HepG2 (cell line): ENCODE measurements around the gene MAN1B1. TPM values are rescaled to one million over a fixed set of nuclear protein-coding genes. Genes with fewer than 3 reads are reported as not detected.
A peak's percentile ranks its signal among the peaks of the same experiment; 100 is the strongest.

Experiments
- ATF7 ChIP-seq, 2 experiments: fragments of 450-650 bp in 1 of 2; sonication (generic) in 1 of 2; formaldehyde crosslinking in 1 of 2; IDR thresholded peaks; 2 replicates each; pipeline versions ENCODE4 v1.4.0 to v1.6.1; 2016 to 2020; ENCODE audit warnings: antibody characterized with exemption in 1 of 2, mild to moderate bottlenecking in 1 of 2, missing genetic modification reagents in 1 of 2
- GATAD1 ChIP-seq: IDR thresholded peaks from 2 replicates; pipeline ENCODE4 v1.6.1; 2016; ENCODE audit warnings: missing genetic modification reagents, missing compliant biosample characterization
- HDAC1 ChIP-seq: sonication (generic); formaldehyde crosslinking; IDR thresholded peaks from 2 replicates; pipeline ENCODE4 v1.5.1; 2020; ENCODE audit warnings: mild to moderate bottlenecking, missing genetic modification reagents
- KDM1A ChIP-seq: IDR thresholded peaks from 2 replicates; pipeline ENCODE4 v1.6.1; 2016; ENCODE audit warnings: missing compliant biosample characterization
- PRPF4 ChIP-seq: fragments of 200-400 bp; formaldehyde crosslinking; IDR thresholded peaks from 2 replicates; pipeline ENCODE4 v1.6.1; 2016; ENCODE audit warnings: low read length, low read depth; ENCODE audit not compliant: poor library complexity, severe bottlenecking
- RFXAP ChIP-seq: sonication (generic); formaldehyde crosslinking; IDR thresholded peaks from 2 replicates; pipeline ENCODE4 v1.4.0; 2020; ENCODE audit warnings: missing genetic modification reagents, borderline replicate concordance
- SNAPC4 ChIP-seq: sonication (generic); formaldehyde crosslinking; IDR thresholded peaks from 2 replicates; pipeline ENCODE4 v1.4.0; 2020; ENCODE audit warnings: mild to moderate bottlenecking, missing genetic modification reagents
- SRY ChIP-seq: sonication (generic); formaldehyde crosslinking; IDR thresholded peaks from 2 replicates; pipeline ENCODE4 v1.8.0; 2022; ENCODE audit warnings: mild to moderate bottlenecking, missing genetic modification reagents
- XRCC5 ChIP-seq: fragments of 200-400 bp; formaldehyde crosslinking; optimal IDR thresholded peaks from 2 replicates; pipeline ENCODE3; 2017; ENCODE audit warnings: mild to moderate bottlenecking, low read length
- ZNF468 ChIP-seq: sonication (generic); formaldehyde crosslinking; IDR thresholded peaks from 2 replicates; pipeline ENCODE4 v1.8.0; 2022; ENCODE audit warnings: mild to moderate bottlenecking, moderate library complexity, missing genetic modification reagents
- ZNF569 ChIP-seq: sonication (generic); formaldehyde crosslinking; IDR thresholded peaks from 2 replicates; pipeline ENCODE4 v1.5.0; 2020; ENCODE audit warnings: mild to moderate bottlenecking, missing genetic modification reagents, moderate library complexity, borderline replicate concordance
- ZNF619 ChIP-seq: sonication (generic); formaldehyde crosslinking; IDR thresholded peaks from 2 replicates; pipeline ENCODE4 v1.4.0; 2020; ENCODE audit warnings: mild to moderate bottlenecking, missing genetic modification reagents
- ZNF646 ChIP-seq: sonication (generic); formaldehyde crosslinking; IDR thresholded peaks from 2 replicates; pipeline ENCODE4 v1.9.0; 2021; ENCODE audit warnings: mild to moderate bottlenecking, missing genetic modification reagents
- ZNF704 ChIP-seq: sonication (generic); formaldehyde crosslinking; IDR thresholded peaks from 2 replicates; pipeline ENCODE4 v1.8.1; 2023; ENCODE audit warnings: mild to moderate bottlenecking, inconsistent platforms, moderate library complexity, missing genetic modification reagents, borderline replicate concordance
- ZNF776 ChIP-seq: sonication (generic); formaldehyde crosslinking; IDR thresholded peaks from 2 replicates; pipeline ENCODE4 v1.4.0; 2020; ENCODE audit warnings: mild to moderate bottlenecking, missing genetic modification reagents
- polyA plus RNA-seq, 8 experiments: library from polyadenylated mRNA; depleted of rRNA in 3 of 8; stranded (reverse) in 7 of 8; unstranded in 1 of 8; fragments of >200 nt; fragmentation: Illumina TruSeq in 4 of 8; extraction: Trizol in 4 of 8; gene quantifications; 2 replicates each; pipeline versions ENCODE4 v1.2.1 to v1.2.3, GENCODE V29; 2011 to 2016; ENCODE audit warnings: low read depth in 4 of 8, missing spikeins in 1 of 8, mixed read lengths in 1 of 8; ENCODE audit not compliant: insufficient read depth in 1 of 8
- total RNA-seq, 5 experiments: library from RNA; depleted of rRNA; stranded (reverse); fragments of >200 nt; fragmentation: Illumina TruSeq; extraction: Trizol; gene quantifications; 2 replicates each; pipeline ENCODE4 v1.2.3, GENCODE V29; 2016; ENCODE audit warnings: low read depth in 1 of 5

Gene MAN1B1
- total and polyA plus RNA-seq, 2 of the 13 experiments (the other 11 are each of a cell fraction or from before 2014, with no cell fraction given): 48.9 to 59.5 TPM

- TF ChIP-seq ZNF646 (CRISPR knock-in tag) (no peak), XRCC5 (no peak), KDM1A (CRISPR knock-in tag) (no peak), HDAC1 (CRISPR knock-in tag) (peak; percentile 89), ZNF468 (CRISPR knock-in tag) (0 out of 2 replicates have a peak, but pooled peaks have one; percentile 17), SRY (CRISPR knock-in tag) (no peak), SNAPC4 (CRISPR knock-in tag) (peak; percentile 76; the same call in 1 of the 2 replicates), GATAD1 (CRISPR knock-in tag) (peak; percentile 39; the same call in 1 of the 2 replicates), ZNF776 (CRISPR knock-in tag) (peak; percentile 85), PRPF4 (no peak), RFXAP (CRISPR knock-in tag) (0 out of 2 replicates have a peak, but pooled peaks have one; percentile 6), ZNF569 (CRISPR knock-in tag) (no peak), ZNF704 (CRISPR knock-in tag) (no peak), ATF7 (IDR thresholded peaks at IDR 0.05) (no peak), ATF7 (CRISPR knock-in tag; IDR thresholded peaks at IDR 0.05) (0 out of 2 replicates have a peak, but pooled peaks have one; percentile 16), ZNF619 (CRISPR knock-in tag) (peak; percentile 19; the same call in 1 of the 2 replicates)
Observed at GRCh38 chr9:137067860-137068538, 18.8 kb upstream of the MAN1B1 start (continued).
